K562 (cell line): ENCODE measurements around the gene ZIC2. TPM values are rescaled to one million over a fixed set of nuclear protein-coding genes. Genes with fewer than 3 reads are reported as not detected.

Experiments
- ATAC-seq: fragments of 200-7000 bp; cut with Tn5 transposase; 3 replicates; pipeline ENCODE4 v1.9.1; 2020; ENCODE audit warnings: moderate library complexity
- BruUV-seq: library from RNA; stranded (reverse); fragments of 400-500 nt; replicated peaks from 2 replicates; lab custom pipeline; 2021; lab: Mats Ljungman, UMichigan
- CTCF ChIA-PET: fragments of 300-600 bp; formaldehyde crosslinking; extraction: SDS; loops from one replicate; lab custom pipeline; 2021; ENCODE audit warnings: low intra/inter-chr PET ratio; lab: Yijun Ruan, JAX
- POLR2A ChIA-PET: fragments of 300-600, 350-650 bp; sonication (Branson Sonifier 250); formaldehyde crosslinking; extraction: SDS; loops from one replicate; lab custom pipeline; 2021; ENCODE audit warnings: antibody characterized with exemption, inconsistent platforms; lab: Yijun Ruan, JAX
- DNase-seq, 4 experiments: peaks; one replicate each; pipeline versions ENCODE4 v3.0.0 to v3.0.0-alpha.2; 2011 to 2018; ENCODE audit warnings: low spot score in 3 of 4, mixed read lengths in 3 of 4; ENCODE audit errors: extremely low read depth in 1 of 4
- FAIRE-seq: peaks from 2 replicates; lab custom pipeline; 2011; peaks lifted over from hg19 to GRCh38; lab: Jason Lieb, UNC
- H2AFZ ChIP-seq: 2 replicates; pipeline ENCODE4 v1.6.0; 2011; ENCODE audit warnings: low read depth, low read length, control low read depth, inconsistent platforms
- H3K27ac ChIP-seq: fragments of 200-600 bp; 3 replicates; pipeline ENCODE4 v1.8.0; 2011; ENCODE audit warnings: low read depth, mild to moderate bottlenecking, control low read depth, inconsistent platforms, low read length, moderate library complexity, mixed read lengths; ENCODE audit errors: extremely low read depth
- H3K27me3 ChIP-seq, 2 experiments: fragments of 300-600 bp in 1 of 2; 2 replicates in 1 of 2; 3 replicates in 1 of 2; pipeline versions ENCODE4 v1.6.0 to v1.8.0; 2011; ENCODE audit warnings: inconsistent platforms in 2 of 2, low read length in 2 of 2, mild to moderate bottlenecking in 1 of 2, mixed read lengths in 1 of 2, moderate library complexity in 1 of 2; ENCODE audit not compliant: control insufficient read depth in 2 of 2, insufficient read depth in 2 of 2
- H3K36me3 ChIP-seq: fragments of 300-600 bp; 3 replicates; pipeline ENCODE4 v1.8.0; 2011; ENCODE audit warnings: mild to moderate bottlenecking, low read length, inconsistent platforms; ENCODE audit not compliant: control insufficient read depth, insufficient read depth
- H3K4me1 ChIP-seq, 2 experiments: fragments of 200-600 bp in 1 of 2; replicated peaks in 1 of 2; 2 replicates in 1 of 2; 3 replicates in 1 of 2; pipeline versions ENCODE4 v1.5.1 to v1.8.0; 2011; ENCODE audit warnings: inconsistent platforms in 2 of 2, low read length in 2 of 2, mild to moderate bottlenecking in 1 of 2, mixed read lengths in 1 of 2, moderate library complexity in 1 of 2; ENCODE audit not compliant: control insufficient read depth in 2 of 2, insufficient read depth in 2 of 2
- H3K4me2 ChIP-seq: 2 replicates; pipeline ENCODE4 v1.6.1; 2011; ENCODE audit warnings: low read length, control low read depth, inconsistent platforms, mixed read lengths; ENCODE audit not compliant: insufficient read depth
- H3K4me3 ChIP-seq: fragments of 200-600 bp; sonication (generic), shearing (Covaris generic); 2 replicates; pipeline ENCODE4 v1.5.1; 2016; ENCODE audit warnings: control low read depth, inconsistent platforms
- H3K79me2 ChIP-seq: fragments of 200-600 bp; 3 replicates; pipeline ENCODE4 v1.8.0; 2011; ENCODE audit warnings: low read length, inconsistent platforms; ENCODE audit not compliant: control insufficient read depth, insufficient read depth
- H3K9ac ChIP-seq, 2 experiments: 2 replicates each; pipeline versions ENCODE4 v1.6.0 to v1.6.1; 2011; ENCODE audit warnings: low read depth in 2 of 2, low read length in 2 of 2, control low read depth in 1 of 2, inconsistent platforms in 1 of 2, mild to moderate bottlenecking in 1 of 2, mixed read lengths in 1 of 2; ENCODE audit not compliant: insufficient read depth in 1 of 2
- H3K9me1 ChIP-seq: one replicate; pipeline ENCODE4 v1.6.0; 2011; ENCODE audit warnings: inconsistent platforms, mild to moderate bottlenecking, low read length, moderate library complexity; ENCODE audit not compliant: control insufficient read depth, insufficient read depth
- H3K9me3 ChIP-seq: replicated peaks from 2 replicates; pipeline ENCODE4 v1.5.1; 2011; ENCODE audit warnings: low read depth, low read length, inconsistent platforms; ENCODE audit not compliant: control insufficient read depth, insufficient read depth
- H4K20me1 ChIP-seq: replicated peaks from 2 replicates; pipeline ENCODE4 v1.6.1; 2011; ENCODE audit warnings: low read length, inconsistent platforms, mixed read lengths; ENCODE audit not compliant: control insufficient read depth, insufficient read depth
- CBX5 ChIP-seq: IDR thresholded peaks from 2 replicates; pipeline ENCODE4 v1.6.1; 2014; ENCODE audit warnings: low read depth, borderline replicate concordance
- ELF4 ChIP-seq: fragments of 450-650 bp; formaldehyde crosslinking; IDR thresholded peaks from 2 replicates; pipeline ENCODE4 v1.4.0; 2022; ENCODE audit warnings: missing genetic modification characterization
- FOXM1 ChIP-seq, 2 experiments: fragments of 450-650 bp in 1 of 2; sonication (generic) in 1 of 2; formaldehyde crosslinking in 1 of 2; IDR thresholded peaks; 2 replicates each; pipeline versions ENCODE4 v1.6.1 to v1.9.0; 2017 to 2022; ENCODE audit warnings: low read depth in 2 of 2, mild to moderate bottlenecking in 2 of 2, missing genetic modification reagents in 1 of 2, moderate library complexity in 1 of 2
- HDAC8 ChIP-seq: fragments of 450-650 bp; IDR thresholded peaks from 2 replicates; pipeline ENCODE4 v1.6.1; 2016; ENCODE audit warnings: mild to moderate bottlenecking, missing genetic modification characterization, moderate library complexity, missing compliant biosample characterization
- KLF10 ChIP-seq: fragments of 250-450 bp; sonication (Bioruptor Pico); IDR thresholded peaks from 2 replicates; pipeline ENCODE4 v1.6.1; 2021; ENCODE audit warnings: matching md5 sums
- RCOR1 ChIP-seq, 2 experiments: IDR thresholded peaks; 2 replicates each; pipeline ENCODE4 v1.6.1; 2012; ENCODE audit warnings: low read depth in 2 of 2, low read length in 2 of 2, borderline replicate concordance in 1 of 2, improper control_type of control experiment in 1 of 2
- ZBED1 ChIP-seq: IDR thresholded peaks from 2 replicates; pipeline ENCODE4 v1.6.1; 2014
- ZNF668 ChIP-seq: fragments of 250-450 bp; sonication (Bioruptor Pico); IDR thresholded peaks from 2 replicates; pipeline ENCODE4 v1.8.0; 2022; ENCODE audit warnings: mild to moderate bottlenecking, inconsistent platforms
- WGBS: fragments of 100-300 bp; shearing (Covaris generic); methylation state at CpG from one replicate; pipeline ENCODE4 v1.1.6; 2016; ENCODE audit warnings: low coverage, mixed read lengths; ENCODE audit not compliant: insufficient coverage; ENCODE audit errors: missing lambda C conversion rate; 5-methylcytosine and 5-hydroxymethylcytosine counted together
- in situ Hi-C: fragments of 300-500 bp; cut with MboI; formaldehyde crosslinking; loops from 4 replicates; pipeline ENCODE4 v1.15.0; 2018; ENCODE audit warnings: inconsistent platforms, mixed read lengths
- intact Hi-C: fragments of 100-400 bp; cut with micrococcal nuclease; formaldehyde crosslinking; loops from 2 replicates; pipeline ENCODE4 v1.14.2; 2022
- polyA plus RNA-seq, 8 experiments: library from polyadenylated mRNA; depleted of rRNA in 4 of 8; stranded (reverse) in 5 of 8; unstranded in 3 of 8; fragments of >200 nt; fragmentation: Nextera tagmentation in 2 of 8; fragmentation: Illumina TruSeq in 1 of 8; extraction: Ambion mirVana in 2 of 8; extraction: Trizol in 1 of 8; gene quantifications; 2 replicates each; pipeline versions ENCODE4 v1.2.1 to v1.2.3, GENCODE V29; 2011 to 2014; ENCODE audit warnings: inconsistent platforms in 1 of 8, missing spikeins in 1 of 8
- total RNA-seq, 7 experiments: library from RNA; depleted of rRNA in 6 of 7; stranded (reverse); fragments of >200 nt in 6 of 7; fragmentation: Illumina TruSeq in 2 of 7; extraction: Trizol in 2 of 7; gene quantifications; 2 replicates each; pipeline versions ENCODE4 v1.2.1 to v1.2.3, GENCODE V29; 2011 to 2021; ENCODE audit warnings: low replicate concordance in 1 of 7
- TF ChIP-seq, protein P1 (sequence below): fragments of 250-450 bp; sonication (Bioruptor Pico); IDR thresholded peaks from 2 replicates; pipeline ENCODE4 v1.8.0; 2022; ENCODE audit warnings: inconsistent platforms
- TF ChIP-seq, protein P2 (sequence below), 2 experiments: fragments of 450-650 bp; IDR thresholded peaks; 2 replicates each; pipeline ENCODE4 v1.6.1; 2016; ENCODE audit warnings: mild to moderate bottlenecking in 2 of 2, borderline replicate concordance in 1 of 2, low read depth in 1 of 2, moderate library complexity in 1 of 2
- TF ChIP-seq, protein P3 (sequence below), 2 experiments: fragments of 450-650 bp; conservative IDR thresholded peaks; 2 replicates each; pipeline ENCODE4 v1.6.1; 2017; ENCODE audit warnings: mild to moderate bottlenecking in 2 of 2, moderate library complexity in 2 of 2

ZIC2 gene
- total and polyA plus RNA-seq, 9 of the 15 experiments (the other 6 are each of a cell fraction or from before 2014, with no cell fraction given) = 1.8 to 18.0 (median 4.5) TPM

DNA sequence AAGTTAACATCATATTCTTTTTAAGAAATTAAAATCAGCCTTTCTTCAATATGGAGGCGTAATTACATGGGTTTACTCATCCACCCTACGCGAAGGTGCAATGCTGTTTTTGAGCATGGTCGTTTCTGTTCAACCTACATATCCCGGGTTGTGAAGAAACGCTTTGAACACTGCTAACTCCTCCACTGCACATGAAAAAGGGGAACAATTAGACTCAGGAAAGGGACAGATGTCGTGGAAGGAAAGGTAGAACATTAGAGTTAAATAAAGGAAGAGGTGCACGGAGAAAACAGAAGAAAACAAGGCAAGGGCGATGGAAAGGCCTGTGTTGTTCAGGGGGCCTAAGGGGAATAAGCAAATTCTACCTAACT lies 14.1 kb upstream of the ZIC2 start:
- no peaks in the 10 kb centered on the region for H3K9me1 ChIP-seq
- H3K4me1 ChIP-seq = peaks cover 0 to 40% of the 10 kb centered on the region in 2 experiments; a peak in 3 of 5 replicates
- H2AFZ ChIP-seq = no peak overlapping the region
- no peak overlapping the region for H3K4me2 ChIP-seq
- H4K20me1 ChIP-seq = no peaks in the 10 kb centered on the region
- in situ Hi-C loops = no loop called here
- DNase-seq (no peak), FAIRE-seq (no peak), ATAC-seq (no peak)
- 91% methylated on average over 9 of the region's 9 CpGs for WGBS
- no peaks in the 10 kb centered on the region for H3K27me3 ChIP-seq
- peaks cover 12% of the 10 kb centered on the region; the same call in 1 of the 3 replicates for H3K36me3 ChIP-seq
- intact Hi-C loops = no loop called here
- POLR2A ChIA-PET = no interaction called here
- no peak overlapping the region for H3K27ac ChIP-seq
- CTCF ChIA-PET = no interaction called here
- BruUV-seq = no TSS peak
- peaks cover 14% of the 10 kb centered on the region; the same call in 2 of the 3 replicates for H3K79me2 ChIP-seq
- no peaks in the 10 kb centered on the region for H3K9me3 ChIP-seq
- no peak overlapping the region for H3K4me3 ChIP-seq
- H3K9ac ChIP-seq = no peak overlapping the region
- TF ChIP-seq, protein P1, sequence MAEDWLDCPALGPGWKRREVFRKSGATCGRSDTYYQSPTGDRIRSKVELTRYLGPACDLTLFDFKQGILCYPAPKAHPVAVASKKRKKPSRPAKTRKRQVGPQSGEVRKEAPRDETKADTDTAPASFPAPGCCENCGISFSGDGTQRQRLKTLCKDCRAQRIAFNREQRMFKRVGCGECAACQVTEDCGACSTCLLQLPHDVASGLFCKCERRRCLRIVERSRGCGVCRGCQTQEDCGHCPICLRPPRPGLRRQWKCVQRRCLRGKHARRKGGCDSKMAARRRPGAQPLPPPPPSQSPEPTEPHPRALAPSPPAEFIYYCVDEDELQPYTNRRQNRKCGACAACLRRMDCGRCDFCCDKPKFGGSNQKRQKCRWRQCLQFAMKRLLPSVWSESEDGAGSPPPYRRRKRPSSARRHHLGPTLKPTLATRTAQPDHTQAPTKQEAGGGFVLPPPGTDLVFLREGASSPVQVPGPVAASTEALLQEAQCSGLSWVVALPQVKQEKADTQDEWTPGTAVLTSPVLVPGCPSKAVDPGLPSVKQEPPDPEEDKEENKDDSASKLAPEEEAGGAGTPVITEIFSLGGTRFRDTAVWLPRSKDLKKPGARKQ (CRISPR knock-in tag) = no peak
- TF ChIP-seq HDAC8 (tag) (no peak), FOXM1 (IDR thresholded peaks at IDR 0.05; ENCODE audit: low read depth) (no peak), FOXM1 (CRISPR knock-in tag; IDR thresholded peaks at IDR 0.05; ENCODE audit: low read depth) (no peak), ZNF668 (CRISPR knock-in tag) (no peak), CBX5 (no peak), RCOR1 (IDR thresholded peaks at IDR 0.05; ENCODE audit: borderline replicate concordance in 1 of 2, low read depth in 2 of 2, low read length in 2 of 2) (no peak), KLF10 (CRISPR knock-in tag) (no peak), ELF4 (no peak), ZBED1 (no peak)
- TF ChIP-seq, protein P2, sequence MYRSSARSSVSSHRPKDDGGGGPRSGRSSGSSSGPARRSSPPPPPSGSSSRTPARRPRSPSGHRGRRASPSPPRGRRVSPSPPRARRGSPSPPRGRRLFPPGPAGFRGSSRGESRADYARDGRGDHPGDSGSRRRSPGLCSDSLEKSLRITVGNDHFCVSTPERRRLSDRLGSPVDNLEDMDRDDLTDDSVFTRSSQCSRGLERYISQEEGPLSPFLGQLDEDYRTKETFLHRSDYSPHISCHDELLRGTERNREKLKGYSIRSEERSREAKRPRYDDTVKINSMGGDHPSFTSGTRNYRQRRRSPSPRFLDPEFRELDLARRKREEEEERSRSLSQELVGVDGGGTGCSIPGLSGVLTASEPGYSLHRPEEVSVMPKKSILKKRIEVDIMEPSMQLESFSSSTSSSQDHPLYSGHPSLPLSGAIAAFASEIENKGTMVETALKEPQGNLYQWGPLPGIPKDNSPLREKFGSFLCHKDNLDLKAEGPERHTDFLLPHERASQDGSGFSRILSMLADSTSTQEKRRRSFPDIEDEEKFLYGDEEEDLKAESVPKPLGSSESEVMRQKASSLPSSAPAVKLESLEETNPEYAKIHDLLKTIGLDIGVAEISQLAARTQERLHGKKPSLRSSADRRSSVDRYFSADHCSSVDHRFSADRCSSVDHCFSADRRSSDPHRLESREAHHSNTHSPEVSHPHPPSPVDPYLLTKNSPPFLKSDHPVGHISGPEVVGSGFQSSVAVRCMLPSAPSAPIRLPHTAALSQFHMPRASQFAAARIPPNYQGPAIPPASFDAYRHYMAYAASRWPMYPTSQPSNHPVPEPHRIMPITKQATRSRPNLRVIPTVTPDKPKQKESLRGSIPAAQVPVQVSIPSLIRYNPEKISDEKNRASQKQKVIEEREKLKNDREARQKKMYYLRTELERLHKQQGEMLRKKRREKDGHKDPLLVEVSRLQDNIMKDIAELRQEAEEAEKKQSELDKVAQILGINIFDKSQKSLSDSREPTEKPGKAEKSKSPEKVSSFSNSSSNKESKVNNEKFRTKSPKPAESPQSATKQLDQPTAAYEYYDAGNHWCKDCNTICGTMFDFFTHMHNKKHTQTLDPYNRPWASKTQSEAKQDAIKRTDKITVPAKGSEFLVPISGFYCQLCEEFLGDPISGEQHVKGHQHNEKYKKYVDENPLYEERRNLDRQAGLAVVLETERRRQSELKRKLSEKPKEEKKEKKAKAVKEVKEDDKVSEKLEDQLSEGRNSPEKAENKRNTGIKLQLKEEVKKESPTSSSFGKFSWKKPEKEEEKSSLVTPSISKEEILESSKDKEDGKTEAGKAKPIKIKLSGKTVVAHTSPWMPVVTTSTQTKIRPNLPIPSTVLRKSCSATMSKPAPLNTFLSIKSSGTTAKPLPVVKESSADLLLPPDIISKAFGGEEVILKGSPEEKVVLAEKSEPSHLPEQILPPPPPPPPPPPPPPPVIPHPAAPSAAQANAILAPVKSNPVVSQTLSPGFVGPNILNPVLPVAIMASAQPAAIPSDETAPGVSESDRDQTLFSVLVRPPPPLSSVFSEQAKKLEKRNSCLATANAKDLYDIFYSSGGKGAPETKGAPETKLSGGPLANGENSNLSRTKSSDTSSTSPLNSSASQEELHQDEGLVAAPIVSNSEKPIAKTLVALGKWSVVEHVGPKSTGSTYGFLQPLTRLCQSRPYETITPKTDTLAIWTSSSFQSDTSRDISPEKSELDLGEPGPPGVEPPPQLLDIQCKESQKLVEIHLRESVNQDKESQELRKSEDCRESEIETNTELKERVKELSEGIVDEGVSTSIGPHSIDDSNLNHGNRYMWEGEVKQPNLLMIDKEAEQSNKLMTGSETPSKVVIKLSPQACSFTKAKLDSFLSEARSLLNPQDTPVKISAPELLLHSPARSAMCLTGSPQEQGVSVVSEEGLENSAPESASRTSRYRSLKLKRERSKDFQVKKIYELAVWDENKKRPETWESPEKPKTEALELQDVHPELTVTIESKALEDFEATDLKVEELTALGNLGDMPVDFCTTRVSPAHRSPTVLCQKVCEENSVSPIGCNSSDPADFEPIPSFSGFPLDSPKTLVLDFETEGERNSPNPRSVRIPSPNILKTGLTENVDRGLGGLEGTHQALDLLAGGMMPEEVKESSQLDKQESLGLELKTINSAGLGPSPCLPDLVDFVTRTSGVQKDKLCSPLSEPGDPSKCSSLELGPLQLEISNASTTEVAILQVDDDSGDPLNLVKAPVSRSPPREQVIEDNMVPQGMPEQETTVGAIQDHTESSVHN (IDR thresholded peaks at IDR 0.05; ENCODE audit: borderline replicate concordance in 1 of 2, low read depth in 1 of 2) = no peak
- TF ChIP-seq, protein P3, sequence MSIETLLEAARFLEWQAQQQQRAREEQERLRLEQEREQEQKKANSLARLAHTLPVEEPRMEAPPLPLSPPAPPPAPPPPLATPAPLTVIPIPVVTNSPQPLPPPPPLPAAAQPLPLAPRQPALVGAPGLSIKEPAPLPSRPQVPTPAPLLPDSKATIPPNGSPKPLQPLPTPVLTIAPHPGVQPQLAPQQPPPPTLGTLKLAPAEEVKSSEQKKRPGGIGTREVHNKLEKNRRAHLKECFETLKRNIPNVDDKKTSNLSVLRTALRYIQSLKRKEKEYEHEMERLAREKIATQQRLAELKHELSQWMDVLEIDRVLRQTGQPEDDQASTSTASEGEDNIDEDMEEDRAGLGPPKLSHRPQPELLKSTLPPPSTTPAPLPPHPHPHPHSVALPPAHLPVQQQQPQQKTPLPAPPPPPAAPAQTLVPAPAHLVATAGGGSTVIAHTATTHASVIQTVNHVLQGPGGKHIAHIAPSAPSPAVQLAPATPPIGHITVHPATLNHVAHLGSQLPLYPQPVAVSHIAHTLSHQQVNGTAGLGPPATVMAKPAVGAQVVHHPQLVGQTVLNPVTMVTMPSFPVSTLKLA (conservative IDR thresholded peaks at IDR 0.05) = no peak
